Stimulated activated CD8-positive, alpha-beta memory T cell treated with anti-CD3 and anti-CD28 coated beads, Interleukin-15, amount 100 ng/mL, for 48 hours (primary cell): Measurements from ENCODE around the gene SYT12.

ENCODE experiments used
- DNase-seq, 2 donors: peaks; one replicate each; pipeline ENCODE4 v3.0.0-alpha.2; 2020; ENCODE audit warnings: low read depth in 2 of 2

The SYT12 gene

DNA sequence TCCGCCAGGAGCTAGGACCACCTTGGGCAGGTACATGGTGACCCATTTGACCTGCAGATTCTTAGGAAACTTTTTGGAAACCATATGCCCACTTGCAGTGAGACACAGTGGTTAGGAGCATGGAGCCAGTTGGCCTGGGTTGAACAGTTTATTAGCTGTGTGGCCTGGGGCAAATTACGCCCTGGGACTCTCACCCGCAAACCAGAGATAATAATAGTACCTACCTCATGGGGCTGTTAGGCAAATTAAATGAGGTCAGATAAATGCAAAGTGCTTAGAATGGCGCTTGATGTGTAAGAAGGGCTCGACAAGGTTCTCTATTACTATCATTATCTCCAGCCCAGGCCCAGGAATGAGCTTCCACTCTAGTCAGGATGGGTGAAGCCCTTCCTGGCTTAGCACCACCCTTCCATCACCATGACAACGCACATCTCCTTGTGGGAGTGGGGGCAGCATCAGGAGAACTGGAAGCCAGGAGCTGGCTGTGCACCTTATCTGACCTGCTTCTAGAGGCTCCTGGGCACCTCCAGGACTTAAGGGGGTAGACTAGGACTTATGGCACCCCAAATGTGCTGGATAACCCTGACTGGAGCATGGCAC is 5.1 kb downstream of the SYT12 start:
- DNase-seq = no peak

DNA sequence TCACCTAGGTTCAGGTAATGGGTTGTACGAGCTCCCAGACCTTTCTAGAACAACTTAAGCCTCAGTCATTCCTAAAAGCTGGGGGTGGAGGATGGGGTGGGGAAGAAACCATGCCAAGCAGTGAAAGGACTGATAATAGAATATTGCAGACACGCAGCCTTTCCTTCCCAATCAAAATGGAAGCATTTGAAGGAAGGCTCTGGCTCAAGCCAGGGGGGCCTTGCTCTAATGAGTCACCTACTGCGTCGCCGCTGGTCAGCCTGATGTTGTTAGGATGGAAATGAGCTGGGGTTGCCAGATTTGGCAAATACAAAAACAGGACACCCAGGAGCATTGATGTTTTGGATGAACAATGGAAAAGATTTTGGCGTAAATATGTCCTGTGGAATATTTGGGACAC is 6.2 kb downstream of the SYT12 start:
- no peak for DNase-seq

DNA sequence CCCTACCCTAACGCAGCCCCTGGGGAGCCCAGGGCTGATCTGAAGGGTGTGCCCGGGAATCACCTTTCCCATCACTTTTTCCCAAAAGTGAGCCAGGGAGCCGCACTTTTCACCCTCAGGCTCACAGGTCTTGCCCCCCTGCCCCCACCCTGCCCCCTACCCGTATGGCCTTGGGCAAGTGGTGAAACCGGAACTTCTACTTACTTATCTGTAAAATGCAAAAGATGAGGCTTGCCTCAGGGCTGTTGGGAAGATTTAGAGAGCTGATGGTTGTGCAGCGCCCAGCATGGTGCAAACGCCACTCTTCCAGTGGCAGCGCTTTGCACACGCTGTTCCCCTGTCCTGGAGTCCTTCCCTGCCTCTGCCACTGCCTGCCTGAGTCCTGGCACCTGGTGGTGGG is 8.0 kb downstream of the SYT12 start:
- no peak for DNase-seq

GRCh38 chr11:67031791-67032561 is 9.0 kb downstream of the SYT12 start:
- no peak for DNase-seq

- no peak for DNase-seq
Measured at GRCh38 chr11:67032830-67033551, 10.1 kb downstream of the SYT12 start.

- DNase-seq = no peak
Measured at GRCh38 chr11:67033661-67034166, 10.8 kb downstream of the SYT12 start.

DNA sequence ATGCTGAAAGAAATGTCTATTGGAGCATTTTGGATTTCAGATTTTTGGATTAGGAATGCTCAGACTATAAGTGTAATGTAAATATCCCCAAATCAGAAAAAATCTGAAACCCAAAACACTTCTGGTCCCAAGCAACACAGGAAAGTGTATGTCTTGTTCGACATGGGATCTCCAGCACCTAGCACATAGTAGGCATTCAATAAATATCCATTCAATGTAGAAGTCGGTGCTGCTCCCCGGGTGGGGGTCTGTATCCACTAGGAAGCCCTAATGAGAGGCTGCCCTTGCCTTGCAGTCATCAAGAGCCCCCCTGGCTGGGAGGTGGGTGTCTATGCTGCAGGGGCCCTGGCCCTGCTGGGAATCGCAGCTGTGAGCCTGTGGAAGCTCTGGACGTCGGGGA is 11.4 kb downstream of the SYT12 start:
- no peak for DNase-seq

GRCh38 chr11:67040147-67040546 is 17.2 kb downstream of the SYT12 start:
- no peak for DNase-seq

DNA sequence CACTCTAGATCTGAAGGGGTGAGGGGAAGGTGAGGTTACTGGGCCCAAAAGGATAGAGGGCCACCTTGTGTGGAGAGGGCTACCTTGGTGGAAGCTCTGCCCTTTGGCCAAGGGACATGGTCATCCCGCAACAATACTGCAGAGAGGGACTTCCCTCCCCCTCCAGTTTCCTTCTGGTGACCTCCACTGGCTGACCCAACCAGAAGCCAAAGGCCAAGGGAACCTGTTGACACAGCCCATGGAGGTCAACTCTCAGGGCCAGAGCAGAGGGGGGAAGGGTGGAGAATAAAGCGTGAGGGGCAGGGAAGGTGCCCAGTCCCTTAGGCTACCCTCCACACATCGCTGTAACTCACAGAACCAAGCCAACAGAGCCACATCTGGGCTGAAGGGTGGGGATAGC is 18.7 kb downstream of the SYT12 start:
- DNase-seq = no peak

- DNase-seq = no peak
Measured at GRCh38 chr11:67043572-67044349, 20.8 kb downstream of the SYT12 start.

GRCh38 chr11:67044496-67044895 is 21.6 kb downstream of the SYT12 start:
- DNase-seq = no peak

DNA sequence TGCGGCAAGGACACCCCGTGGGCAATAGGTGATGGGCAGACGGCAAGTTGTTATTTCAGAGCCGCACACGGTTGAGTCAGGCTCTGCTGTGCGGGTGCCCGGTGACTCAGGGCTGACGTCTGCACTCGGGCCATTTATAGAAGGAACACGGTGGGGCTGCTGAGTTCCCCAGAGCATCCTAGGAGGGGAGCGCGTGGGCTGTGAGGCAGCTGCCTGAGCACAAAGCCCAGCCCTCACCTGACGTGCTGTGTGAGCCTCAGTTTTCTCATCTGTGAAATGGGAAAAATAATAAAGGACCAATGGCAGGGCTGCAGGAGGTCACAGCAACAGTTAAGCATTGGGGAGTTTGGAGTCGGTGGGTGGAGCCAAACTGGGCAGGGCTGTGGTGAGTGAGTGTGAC is 22.4 kb downstream of the SYT12 start:
- no peak for DNase-seq

DNA sequence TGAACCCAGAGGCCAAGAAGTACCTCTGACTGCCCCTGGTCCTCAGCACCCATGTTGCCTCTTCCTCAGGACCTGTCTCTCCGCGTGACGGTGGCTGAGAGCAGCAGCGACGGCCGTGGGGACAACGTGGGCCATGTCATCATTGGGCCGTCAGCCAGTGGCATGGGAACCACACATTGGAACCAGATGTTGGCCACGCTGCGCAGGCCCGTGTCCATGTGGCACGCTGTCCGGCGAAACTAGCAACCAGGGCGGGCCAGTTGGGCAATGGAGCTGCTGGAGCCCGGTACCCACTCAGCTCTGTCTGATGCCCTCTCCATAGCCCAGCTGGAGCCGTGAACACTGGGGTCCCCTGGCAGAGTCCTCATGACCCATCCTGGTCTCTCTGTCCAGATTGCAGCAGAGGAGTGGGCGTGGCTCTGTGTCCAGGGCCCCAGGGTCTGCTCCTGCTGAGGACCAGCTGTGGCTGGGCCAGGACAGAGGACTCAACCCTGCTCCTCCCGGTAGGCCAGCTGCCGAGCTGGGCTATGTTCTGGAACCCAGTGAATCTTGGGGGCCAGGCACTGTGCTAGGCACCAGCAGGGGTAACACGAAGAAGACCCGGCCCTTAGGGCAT is 25.7 kb downstream of the SYT12 start:
- no peak for DNase-seq

GRCh38 chr11:67050139-67050538 is 27.2 kb downstream of the SYT12 start:
- DNase-seq = no peak

- DNase-seq = no peak
Measured at GRCh38 chr11:67051180-67051893, 28.4 kb downstream of the SYT12 start.

DNA sequence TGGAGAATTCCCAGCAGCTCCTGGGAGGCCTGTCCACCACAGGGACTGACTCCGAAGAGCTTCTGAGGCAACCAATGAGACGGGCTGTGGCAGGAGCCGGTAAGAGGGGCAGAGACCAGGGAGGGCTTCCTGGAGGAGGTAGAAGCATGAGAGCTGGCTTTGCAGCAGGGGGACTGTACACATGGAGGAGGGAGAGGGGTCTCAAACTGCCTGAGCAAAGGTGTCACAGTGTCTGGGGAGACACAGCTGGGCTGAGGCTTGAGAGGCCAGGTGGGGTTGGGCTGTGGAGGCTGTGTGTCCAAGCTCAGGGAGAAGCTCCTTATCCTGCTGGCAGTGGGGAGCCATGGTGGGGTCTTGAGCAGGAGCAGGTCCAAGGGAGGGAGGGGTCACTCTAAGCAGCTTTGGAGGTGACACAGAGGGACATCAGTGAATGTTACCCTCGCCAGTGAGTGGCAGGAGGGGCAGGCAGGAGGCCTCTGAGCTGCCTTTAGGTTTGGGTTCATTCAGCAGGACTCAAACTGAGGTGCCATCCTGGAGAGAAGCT is 29.1 kb downstream of the SYT12 start:
- DNase-seq = no peak

- no peak for DNase-seq
Measured at GRCh38 chr11:67052891-67053290, 30.0 kb downstream of the SYT12 start.

GRCh38 chr11:67053896-67054329 is 31.0 kb downstream of the SYT12 start:
- no peak for DNase-seq

GRCh38 chr11:67054346-67054835 is 31.5 kb downstream of the SYT12 start:
- DNase-seq = no peak

DNA sequence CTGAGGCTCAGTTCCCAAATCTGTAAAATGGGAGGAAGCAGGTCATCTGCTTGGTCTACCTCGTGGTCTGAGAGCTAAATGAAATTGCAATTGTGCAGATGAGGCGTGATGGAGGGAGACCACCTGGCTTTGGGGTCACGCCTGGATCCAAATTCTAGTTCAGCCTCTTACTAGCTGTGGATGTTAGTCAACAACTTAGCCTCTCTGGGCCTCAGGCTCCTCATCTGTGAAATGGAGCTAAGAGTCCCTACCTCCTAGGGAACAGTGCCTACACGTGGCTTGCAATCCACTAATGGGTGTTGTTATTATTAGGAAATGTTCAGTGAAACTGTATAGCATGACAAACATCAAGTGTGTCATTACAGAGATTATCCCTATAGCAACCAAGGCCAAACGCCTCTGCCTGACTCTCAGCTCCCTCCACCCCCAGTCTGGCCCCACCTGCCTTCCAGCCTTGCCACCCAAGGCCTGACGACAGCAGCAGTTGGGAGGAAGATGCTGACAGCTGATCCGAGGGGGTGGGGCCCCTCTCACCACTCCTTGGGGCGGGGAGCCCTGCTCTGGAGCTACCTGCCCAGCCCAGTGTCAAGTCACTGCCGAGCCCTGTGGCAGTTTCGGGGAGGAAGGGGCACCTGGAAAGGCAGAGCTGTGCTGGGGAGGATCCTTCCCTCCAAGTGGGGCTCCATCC is 32.0 kb downstream of the SYT12 start:
- peak in 1 of 2 donors; percentile 40 for DNase-seq
